IMR-90 (cell line): ENCODE data around the gene GLIPR1L2. TPM values are rescaled to one million over a fixed set of nuclear protein-coding genes. Genes with fewer than 3 reads are reported as not detected.

Source experiments
- BHLHE40 ChIP-seq: fragments of 150-350 bp; IDR thresholded peaks from 2 replicates; pipeline ENCODE4 v1.6.1; 2016; ENCODE audit warnings: mild to moderate bottlenecking, low read depth, low read length
- polyA plus RNA-seq, 3 experiments: library from polyadenylated mRNA; depleted of rRNA; stranded (reverse); fragments of >200 nt; gene quantifications; 2 replicates each; pipeline ENCODE4 v1.2.3, GENCODE V29; 2012; ENCODE audit warnings: low replicate concordance in 1 of 3
- total RNA-seq: library from RNA; depleted of rRNA; stranded (reverse); fragments of >200 nt; gene quantifications from 2 replicates; pipeline ENCODE4 v1.2.3, GENCODE V29; 2012
- TF ChIP-seq, protein P1 (sequence below): conservative IDR thresholded peaks from 2 replicates; pipeline ENCODE4 v1.5.1; 2012; ENCODE audit warnings: mild to moderate bottlenecking, low read depth, low read length, improper control_type of control experiment

Gene GLIPR1L2
- total and polyA plus RNA-seq, 2 of the 4 experiments (the other 2 are of a cell fraction): 0.07 TPM; not detected in 1

DNA sequence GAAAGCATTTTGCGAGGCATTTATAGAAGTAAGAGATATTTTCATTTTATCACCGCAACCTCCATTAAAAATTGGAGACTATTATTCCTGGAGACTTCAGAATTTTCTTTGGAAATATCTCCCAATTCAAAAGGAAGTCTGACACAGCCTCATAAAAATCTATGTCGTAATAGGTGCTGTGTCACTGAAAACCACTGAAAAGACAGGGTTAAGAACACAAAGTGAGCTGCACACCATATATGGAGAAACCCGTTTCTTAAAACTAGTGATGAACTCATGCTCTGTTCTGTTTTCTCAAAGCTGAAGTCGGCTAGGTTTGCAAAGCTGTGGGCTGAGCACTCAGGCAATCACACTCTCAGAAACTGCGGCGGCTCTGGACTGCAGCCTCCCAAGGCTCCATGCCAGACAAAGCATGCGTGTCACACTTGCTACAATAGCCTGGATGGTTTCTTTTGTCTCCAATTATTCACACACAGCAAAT lies 89.6 kb downstream of the GLIPR1L2 start, which contains the start of gene GLIPR1 (continued):
- TF ChIP-seq, protein P1, sequence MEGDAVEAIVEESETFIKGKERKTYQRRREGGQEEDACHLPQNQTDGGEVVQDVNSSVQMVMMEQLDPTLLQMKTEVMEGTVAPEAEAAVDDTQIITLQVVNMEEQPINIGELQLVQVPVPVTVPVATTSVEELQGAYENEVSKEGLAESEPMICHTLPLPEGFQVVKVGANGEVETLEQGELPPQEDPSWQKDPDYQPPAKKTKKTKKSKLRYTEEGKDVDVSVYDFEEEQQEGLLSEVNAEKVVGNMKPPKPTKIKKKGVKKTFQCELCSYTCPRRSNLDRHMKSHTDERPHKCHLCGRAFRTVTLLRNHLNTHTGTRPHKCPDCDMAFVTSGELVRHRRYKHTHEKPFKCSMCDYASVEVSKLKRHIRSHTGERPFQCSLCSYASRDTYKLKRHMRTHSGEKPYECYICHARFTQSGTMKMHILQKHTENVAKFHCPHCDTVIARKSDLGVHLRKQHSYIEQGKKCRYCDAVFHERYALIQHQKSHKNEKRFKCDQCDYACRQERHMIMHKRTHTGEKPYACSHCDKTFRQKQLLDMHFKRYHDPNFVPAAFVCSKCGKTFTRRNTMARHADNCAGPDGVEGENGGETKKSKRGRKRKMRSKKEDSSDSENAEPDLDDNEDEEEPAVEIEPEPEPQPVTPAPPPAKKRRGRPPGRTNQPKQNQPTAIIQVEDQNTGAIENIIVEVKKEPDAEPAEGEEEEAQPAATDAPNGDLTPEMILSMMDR: no peak
- peak; percentile 38; the same call in 1 of the 2 replicates for TF ChIP-seq BHLHE40
